Neural progenitor cell (in vitro differentiated cells): Measurements from ENCODE around the gene MAF.

Experiments
- CTCF ChIP-seq: fragments of 200-600 bp; sonication (generic); IDR thresholded peaks from 2 replicates; pipeline ENCODE4 v1.5.1; 2017; ENCODE audit warnings: antibody characterized with exemption, mild to moderate bottlenecking
- EZH2 ChIP-seq: fragments of 200-600 bp; sonication (generic); IDR thresholded peaks from 2 replicates; pipeline ENCODE4 v1.6.1; 2017; ENCODE audit warnings: antibody characterized with exemption, mild to moderate bottlenecking, moderate library complexity
- EZH2phosphoT487 ChIP-seq: fragments of 200-600 bp; sonication (generic); IDR thresholded peaks from 2 replicates; pipeline ENCODE4 v1.6.1; 2017; ENCODE audit warnings: antibody characterized with exemption

GRCh38 chr16:79608976-79609375 is 8.4 kb upstream of the MAF start:
- TF ChIP-seq CTCF, result no peak
- TF ChIP-seq EZH2, result no peak
- TF ChIP-seq EZH2phosphoT487, result no peak
